GM19324 (cell line): ENCODE measurements around the gene KRT7.
"Not testable (repeated sequence)": the region's sequence is repeated elsewhere in the genome, so short reads cannot be mapped to it uniquely, and the experiment has no call there.

Experiments
- ATAC-seq: cut with Tn5 transposase; IDR thresholded peaks from one replicate; pipeline ENCODE4 v1.9.1; 2021; ENCODE audit warnings: mild to moderate bottlenecking, moderate library complexity; ENCODE audit not compliant: unreplicated experiment, low FRiP score

KRT7 gene

DNA sequence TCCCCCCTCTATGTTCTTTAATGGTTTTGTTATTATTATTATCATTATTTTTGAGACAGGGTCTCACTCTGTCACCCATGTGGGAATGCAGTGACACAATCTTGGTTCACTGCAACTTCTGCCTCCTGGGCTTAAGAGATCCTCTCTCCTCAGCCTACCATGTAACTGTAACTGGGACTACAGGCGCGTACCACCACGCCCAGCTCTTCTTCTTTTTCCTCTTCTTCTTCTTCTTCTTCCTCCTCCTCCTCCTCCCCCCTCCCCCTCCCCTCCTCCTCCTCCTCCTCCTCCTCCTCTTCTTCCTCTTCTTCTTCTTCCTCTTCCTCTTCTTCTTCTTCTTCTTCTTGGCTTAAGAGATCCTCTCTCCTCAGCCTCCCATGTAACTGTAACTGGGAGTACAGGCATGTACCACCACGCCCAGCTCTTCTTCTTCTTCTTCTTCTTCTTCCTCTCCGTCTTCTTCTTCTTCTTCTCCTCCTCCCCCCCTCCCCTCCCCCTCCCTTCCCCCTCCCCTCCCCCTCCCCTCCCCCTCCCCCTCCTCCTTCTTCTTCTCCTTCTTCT is 5.4 kb upstream of the KRT7 start:
- no peak for ATAC-seq

DNA sequence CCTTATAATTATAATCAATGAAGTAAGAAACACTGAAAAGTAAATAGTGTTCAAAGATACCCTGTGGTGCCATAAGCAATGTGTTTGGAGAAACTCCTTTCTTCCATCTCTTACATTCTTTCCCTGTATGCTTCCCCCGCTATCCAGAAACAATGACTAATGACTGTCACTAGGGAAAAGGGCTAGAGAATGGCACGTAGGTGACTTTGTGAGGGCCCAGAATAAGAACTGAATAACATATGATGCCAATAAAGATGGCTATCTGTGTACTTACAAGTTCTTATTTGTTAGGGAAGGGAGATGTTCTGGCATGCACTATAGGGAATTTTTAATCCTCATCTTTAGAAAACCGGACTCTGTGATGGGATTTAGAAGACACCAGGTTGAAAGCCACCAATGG is 4.7 kb upstream of the KRT7 start:
- no peak for ATAC-seq

DNA sequence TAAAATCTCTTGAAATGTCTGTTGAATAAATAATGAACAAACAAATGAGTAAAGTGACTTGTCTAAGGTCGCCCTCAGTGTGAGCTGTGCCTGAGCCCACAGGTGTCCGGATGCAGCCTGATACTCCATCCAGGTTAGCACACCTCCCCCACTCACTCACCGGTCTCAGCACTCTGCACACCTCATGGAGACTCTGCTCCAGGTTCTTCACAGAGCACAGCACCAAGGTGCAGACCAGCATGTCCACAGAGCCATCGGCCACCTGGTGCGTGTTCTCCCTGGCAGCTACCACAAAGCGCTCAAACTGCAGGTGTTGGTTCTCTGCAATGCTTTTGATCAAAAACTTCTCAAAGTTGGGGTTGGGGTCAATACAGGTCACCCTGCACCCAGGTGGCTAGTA is 4.1 kb upstream of the KRT7 start:
- no peak for ATAC-seq

DNA sequence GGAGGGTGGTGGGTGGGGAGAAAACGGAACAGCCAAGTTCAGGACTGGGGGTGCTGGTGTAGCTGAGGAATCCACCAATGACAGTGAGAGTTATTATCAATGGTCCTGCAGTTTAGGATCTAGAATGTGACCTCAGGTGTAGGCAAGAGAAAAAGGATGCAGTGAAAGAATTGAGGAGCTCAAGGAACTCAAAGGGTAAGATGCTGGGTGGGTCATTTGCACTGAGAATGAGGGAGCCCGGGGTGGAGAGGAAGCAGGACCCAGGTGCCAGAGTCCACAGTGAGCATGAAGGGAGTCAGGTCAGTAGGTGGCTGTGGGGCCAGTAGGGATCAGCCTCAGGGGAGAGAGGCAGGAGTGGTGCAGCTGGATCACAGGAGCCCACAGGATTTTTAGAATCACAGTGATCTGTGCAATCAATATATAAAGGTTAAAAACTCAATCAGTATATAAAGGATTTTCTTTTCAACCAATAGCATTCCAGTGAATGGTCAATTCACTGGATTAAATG is 3.2 kb upstream of the KRT7 start:
- no peak for ATAC-seq

DNA sequence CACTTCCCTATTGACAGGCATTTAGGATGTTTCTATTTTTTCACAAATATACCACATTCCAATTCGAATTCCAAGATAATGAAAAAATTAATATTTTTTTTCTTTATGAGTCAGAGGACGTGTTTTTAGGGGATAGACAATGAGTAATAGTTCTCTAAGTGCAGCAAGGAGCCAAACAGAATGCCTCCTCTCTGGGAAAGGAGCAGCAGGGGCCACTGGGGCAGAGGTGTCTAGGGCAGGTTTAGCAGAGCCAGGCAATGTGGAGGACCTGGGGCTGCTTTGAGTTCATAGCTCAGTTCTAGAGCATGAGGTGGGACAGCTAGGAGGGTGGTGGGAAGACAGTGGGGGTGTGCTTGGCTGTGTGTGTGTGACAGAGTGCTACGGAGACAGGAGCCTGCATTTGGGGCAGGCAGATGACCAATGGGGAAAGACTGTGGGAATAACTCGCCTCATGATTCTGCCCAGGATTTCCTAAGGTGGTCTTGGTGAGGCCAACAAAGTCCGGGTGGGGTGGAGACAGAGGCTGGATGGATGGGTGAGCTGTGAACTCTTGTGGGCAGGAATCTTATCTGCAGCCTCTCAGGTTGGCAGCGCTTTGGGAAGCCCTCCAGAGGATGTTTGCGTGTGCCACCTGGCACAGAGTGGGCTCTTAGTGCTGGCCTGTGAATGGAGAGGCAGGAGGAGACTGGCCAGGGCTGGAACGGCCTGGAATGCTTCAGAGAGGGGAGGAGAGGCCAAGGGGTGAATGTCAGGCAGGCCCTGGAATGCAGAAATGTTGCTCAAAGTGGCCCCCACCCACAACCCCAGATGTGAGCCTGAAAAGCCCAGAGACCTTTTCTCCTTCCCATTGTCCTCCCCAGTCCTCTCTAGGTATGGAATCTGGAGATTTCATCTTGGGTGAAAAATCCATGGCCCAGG is 2.4 kb upstream of the KRT7 start:
- no peak for ATAC-seq

DNA sequence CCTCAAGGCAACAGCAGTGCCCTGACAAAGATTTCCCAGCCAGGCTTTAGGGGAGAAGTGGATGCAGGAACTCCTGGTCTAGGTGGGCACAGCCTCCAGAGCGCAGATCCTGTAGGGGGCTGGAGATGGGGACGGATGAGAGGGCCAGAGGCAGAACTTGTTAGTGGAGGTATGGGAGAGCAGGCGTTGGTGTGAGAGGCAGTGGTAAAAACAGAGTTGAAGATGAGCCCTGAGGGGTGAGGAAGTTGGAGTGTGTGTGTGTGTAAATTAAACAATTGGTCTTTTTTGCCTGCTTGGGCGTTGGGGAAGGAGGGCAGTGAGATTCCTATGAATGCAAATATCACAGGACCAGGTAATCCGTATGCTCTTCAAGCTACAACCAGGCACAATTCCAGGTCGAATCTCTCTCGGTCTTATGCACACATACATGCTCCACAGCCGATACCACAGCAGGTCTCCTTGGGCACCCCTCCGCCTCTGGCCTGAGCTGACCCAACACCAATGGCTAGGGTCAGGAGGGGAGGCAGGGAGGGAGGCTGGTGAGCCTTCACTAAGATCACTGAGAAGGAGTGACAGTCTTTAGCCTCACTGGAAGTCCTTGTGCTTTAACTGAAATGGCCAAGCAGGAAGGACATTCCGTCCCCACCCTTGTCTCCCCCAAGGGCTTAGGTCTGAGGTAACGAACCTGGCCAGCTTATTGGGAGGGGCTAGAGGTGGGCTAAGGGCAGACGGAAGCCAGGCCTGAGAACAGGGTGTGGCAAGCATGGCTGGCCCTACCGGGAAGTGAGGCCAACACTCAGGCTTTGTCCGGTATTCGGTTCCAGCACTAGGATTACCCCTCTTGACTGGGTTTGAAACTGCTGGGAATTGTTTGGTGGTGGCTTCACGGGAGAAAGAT is 1.5 kb upstream of the KRT7 start:
- ATAC-seq: no peak

DNA sequence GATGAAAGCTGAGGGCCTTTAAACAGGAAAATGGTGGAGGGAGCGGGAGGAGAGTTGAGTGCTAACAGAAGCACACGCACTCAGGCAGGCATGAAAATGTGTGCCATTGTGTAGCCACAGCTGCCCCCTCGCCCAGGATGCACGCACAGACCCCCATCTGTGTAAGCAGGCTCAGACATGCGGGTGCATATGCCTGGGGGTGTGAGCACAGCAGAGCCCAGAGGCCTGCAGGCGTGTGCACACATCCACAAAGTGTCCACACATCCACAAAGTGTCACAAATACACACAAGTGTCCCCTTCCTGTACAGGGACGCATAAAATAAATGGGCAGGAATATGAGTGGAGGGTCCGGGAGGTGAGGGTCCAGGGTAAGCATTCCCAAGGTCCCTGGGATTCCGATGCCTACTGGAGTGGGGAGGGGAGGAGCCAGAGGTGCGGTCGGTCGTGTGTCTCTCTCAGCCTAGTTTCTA is 805 bp upstream of the KRT7 start:
- ATAC-seq: no peak

DNA sequence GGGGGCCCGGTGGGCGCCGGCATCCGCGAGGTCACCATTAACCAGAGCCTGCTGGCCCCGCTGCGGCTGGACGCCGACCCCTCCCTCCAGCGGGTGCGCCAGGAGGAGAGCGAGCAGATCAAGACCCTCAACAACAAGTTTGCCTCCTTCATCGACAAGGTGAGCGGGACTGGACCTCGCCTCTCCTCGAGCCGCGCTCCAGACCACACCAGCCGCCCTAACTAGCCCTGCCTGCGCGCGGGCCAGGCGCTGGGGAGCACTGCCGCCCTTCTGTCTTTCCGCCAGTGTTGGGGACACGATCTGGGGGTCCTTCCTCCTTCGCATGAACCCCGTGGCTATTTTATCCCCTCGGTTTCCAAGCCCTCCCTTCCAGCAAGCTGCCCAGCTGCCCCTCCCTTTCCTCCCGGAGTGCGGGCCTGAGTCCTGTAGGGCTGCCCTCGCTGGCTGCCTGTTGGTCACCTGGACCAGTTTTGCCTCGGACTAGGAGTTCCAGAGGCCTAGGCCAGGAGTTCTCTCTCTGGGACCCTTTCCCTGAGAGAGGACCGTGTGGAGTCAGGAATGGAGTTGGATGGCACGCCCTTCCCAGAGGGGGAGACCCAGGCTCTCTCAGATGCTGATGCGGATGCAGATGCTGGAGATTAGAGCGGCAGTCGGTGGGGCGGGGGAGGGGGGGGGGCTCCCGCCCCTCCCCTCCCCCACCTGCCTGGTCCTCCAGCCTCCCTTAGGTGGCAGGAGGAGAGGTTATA is 592 bp downstream of the KRT7 start:
- no peak for ATAC-seq

DNA sequence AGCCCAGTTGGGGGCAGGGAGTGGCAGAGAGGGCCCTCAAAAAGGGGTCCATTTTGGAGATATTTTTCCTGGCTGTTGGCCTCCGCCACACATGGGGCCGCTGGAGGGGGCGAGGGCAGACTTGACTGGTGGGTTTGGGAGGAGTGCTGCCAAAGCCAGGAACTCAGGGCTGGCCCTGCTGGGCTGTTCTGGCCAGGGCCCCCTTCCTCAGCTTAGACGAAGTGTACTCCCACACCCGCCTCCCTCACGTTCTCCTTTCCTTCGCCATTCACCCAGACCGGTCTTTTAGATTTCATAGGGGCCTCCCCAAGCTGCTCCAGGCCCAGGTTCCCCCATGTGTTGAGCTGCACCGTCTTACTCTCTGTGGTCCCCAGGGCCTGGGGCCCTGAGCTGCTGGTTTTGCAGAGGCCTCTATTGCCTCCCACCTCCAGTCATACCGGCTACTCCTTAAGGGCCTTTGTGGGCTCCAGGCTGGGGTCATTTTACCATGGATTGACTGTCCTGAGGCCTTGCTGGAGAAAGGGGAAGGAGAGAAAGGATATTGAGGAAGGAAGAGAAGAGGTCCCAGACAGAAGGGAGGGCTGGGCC is 1.3 kb downstream of the KRT7 start:
- ATAC-seq: no peak

DNA sequence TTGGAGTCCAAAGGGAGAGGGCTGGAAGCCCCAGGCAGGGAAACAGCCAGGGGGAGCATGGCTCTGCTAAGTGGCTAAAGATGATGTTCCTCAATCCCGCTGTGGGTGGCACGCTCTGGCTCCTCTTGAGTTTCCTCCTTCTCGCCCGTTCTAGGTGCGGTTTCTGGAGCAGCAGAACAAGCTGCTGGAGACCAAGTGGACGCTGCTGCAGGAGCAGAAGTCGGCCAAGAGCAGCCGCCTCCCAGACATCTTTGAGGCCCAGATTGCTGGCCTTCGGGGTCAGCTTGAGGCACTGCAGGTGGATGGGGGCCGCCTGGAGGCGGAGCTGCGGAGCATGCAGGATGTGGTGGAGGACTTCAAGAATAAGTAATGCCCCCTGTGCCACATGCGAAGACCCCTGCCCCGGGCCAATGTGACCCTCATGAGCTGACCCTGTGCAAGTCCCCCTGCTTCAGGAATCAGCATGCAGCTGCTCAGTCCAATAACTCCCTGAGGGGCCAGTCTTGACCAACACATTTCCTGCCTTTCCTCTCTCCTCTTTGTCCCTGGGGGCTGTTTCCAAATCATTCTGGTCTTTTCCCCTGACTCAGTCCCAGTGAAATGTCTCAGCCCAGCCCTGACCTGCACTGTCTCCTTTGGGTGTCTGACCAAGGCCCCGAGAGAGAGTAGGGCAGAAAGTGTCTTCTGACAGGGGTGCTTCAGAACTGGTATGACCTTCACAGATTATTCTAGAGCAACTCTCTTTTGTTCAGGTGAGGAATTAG is 2.1 kb downstream of the KRT7 start:
- ATAC-seq: no peak

DNA sequence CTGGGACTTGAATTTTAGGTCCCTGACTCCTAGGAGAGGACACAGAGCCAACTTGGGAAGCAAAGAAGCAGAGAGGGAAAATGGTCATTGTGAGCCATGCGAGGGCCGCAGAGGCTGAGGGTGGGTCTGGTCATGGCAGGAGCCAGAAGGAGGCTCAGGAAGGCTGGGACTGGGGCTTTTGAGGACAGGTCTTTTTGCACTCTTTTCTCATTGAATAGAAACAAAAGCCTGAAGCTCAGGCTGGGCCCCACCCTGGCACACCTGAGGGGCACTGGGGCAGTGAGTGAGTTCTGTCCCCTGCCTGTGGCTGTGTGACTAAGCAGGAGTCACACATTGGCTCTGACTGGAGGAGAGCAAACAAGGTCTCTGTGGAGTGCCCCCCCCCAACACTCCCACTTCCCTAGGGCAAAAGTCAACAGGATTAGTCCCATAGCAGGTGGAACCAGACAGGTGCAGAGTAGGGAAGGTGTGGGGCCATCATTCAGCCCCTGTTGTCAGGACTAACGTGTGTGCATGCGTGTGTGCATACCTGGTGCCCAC is 2.8 kb downstream of the KRT7 start:
- ATAC-seq: no peak

DNA sequence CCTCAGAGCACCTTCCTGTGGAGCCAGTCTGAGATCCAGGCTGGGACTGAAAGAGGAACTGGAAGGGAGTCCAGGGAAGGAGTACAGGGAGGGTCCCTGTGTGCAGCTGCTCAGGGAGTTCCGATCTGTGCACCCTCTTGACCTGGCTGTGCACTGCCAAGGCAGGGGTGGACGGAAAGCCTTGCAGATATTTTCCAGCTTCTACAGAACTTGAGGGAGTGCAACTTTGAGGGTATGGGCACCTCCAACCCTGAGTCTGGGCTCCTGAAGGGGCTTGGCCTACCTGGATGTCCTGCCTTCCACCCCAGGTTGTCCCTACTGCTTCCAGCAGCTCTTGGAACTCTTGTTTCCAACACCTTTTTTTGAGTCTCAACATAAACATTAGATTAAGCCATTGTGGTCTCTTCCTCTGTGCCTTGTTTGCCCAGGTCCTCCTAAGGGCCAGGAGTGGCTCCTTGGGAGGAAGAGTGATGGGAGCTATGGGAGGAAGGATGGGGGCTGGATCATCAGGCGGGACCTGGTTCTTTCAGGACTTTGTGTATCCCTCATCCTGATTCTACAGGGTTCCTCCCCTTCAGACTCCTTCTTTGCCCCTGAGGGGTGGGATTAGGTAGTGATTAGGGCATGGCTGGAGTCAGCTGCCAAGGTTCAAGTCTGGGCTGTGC is 3.5 kb downstream of the KRT7 start:
- no peak for ATAC-seq

DNA sequence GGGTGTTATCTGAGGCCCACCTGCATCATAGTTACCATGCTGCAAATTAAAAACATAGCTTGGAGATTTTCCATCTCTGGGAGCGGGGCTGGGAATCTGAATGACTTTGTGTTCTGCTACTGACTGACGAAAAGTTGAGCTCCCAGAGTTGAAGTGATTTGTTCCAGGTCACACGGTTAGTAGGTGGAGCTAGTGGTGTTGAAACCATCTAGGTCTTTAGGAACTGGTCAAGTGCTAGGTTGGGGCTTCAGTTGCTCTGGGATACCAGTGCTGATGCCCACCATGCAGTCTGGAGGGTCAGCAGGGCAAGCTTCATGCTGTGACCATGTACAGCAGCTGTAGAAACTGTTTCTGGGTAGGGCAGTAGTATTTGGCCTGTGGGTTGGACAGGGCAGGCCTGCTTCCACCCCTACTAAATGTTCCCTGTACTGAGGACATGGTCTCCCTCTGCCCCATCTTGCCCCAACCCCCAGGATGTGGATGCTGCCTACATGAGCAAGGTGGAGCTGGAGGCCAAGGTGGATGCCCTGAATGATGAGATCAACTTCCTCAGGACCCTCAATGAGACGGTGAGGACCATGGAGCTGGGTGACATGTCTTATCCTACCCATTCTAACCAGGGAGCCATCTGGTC is 5.3 kb downstream of the KRT7 start:
- ATAC-seq: no peak

DNA sequence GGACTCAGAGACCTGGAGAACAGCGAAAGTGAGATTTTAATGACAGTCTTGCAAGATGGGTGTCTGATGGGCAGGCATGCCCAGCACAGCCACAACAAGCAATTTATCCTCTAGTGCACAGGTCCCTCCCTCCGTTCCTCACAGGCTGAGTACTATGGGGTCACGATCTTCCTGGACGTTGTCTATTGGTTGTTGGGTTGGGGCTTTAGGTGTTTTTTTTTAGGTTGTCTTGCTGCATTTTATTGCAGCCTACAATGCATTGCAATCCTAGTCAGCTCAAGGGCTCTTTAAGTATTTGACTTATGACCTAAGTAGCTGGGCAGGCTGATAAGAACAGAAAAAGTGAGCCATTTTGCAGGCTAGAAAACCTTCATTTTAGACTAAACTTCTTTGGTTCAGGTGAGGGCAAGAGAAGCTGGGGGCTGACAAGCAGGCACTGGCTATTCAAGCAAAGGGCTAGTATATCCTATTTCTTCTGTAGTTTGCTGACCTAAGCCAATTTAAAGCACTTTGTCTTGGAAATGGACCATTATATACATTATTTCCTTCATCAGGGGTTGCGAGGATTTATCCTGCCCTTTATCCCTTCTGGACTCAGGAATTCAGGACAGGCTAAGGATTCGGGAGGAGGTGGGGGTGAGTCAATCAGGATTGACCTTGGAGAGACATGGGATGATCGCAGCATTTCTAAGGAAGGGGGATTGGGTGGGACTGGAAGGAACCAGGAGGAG is 6.0 kb downstream of the KRT7 start:
- no peak for ATAC-seq

DNA sequence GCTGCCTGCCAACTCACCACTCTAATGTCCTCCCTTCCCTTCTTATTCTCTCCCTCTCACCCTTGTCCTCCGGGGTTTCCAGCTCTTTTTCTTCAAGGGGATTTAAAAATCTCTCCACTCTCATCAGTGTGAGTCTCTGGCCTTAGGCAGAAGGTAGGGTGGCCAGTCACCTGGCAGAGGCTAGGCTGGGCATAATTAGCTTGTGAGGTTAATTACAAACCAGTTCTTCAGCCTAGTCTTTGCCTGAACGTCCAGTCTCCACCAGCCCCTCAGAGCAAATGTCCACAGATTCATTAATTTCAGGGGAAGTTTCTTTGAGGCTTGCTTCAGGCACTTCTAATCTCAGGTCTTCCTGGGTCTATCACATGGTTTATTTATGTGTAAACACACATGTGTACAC is 6.7 kb downstream of the KRT7 start:
- no peak for ATAC-seq

DNA sequence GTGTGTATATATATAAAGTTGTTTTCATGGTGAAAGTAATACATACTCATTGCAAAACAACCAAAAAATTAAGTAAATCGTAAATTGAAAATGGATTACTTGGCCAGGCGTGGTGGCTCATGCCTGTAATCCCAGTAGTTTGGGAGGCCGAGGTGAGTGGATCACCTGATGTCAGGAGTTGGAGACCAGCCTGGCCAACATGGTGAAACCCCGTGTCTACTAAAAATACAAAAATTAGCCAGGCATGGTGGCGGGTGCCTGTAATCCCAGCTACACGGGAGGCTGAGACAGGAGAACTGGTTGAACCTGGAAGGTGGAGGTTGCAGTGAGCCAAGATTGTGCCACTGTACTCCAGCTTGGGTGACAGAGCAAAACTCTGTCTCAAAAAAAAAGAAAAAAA is 7.2 kb downstream of the KRT7 start:
- not testable (repeated sequence) for ATAC-seq

DNA sequence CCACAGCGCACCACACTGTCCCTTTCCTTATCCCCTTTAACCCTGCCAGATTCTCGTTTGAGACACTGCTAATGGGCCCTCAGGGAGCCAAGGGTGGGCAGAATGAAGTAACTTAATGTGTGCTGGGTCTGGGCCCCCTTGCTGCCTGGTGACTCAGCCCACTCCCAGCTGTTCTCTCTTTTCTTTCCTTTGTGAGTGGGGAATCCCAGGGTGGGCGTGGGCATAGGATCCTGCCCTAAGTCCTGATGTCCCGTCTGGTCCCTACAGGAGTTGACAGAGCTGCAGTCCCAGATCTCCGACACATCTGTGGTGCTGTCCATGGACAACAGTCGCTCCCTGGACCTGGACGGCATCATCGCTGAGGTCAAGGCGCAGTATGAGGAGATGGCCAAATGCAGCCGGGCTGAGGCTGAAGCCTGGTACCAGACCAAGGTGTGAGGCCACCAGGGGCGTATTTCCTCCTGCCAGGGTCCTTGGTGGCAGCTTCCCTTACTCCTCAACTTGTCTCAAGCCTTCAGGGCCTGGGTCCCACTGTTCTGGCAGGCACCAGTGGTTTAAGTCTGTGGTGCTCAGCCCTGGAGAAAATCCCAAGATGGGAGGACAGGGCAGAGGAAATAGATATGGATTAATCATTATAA is 8.3 kb downstream of the KRT7 start:
- ATAC-seq: no peak
